ENCODE data around the gene REV1.
"Not testable (repeated sequence)": the region's sequence is repeated elsewhere in the genome, so short reads cannot be mapped to it uniquely, and the experiment has no call there.

Gene REV1

DNA sequence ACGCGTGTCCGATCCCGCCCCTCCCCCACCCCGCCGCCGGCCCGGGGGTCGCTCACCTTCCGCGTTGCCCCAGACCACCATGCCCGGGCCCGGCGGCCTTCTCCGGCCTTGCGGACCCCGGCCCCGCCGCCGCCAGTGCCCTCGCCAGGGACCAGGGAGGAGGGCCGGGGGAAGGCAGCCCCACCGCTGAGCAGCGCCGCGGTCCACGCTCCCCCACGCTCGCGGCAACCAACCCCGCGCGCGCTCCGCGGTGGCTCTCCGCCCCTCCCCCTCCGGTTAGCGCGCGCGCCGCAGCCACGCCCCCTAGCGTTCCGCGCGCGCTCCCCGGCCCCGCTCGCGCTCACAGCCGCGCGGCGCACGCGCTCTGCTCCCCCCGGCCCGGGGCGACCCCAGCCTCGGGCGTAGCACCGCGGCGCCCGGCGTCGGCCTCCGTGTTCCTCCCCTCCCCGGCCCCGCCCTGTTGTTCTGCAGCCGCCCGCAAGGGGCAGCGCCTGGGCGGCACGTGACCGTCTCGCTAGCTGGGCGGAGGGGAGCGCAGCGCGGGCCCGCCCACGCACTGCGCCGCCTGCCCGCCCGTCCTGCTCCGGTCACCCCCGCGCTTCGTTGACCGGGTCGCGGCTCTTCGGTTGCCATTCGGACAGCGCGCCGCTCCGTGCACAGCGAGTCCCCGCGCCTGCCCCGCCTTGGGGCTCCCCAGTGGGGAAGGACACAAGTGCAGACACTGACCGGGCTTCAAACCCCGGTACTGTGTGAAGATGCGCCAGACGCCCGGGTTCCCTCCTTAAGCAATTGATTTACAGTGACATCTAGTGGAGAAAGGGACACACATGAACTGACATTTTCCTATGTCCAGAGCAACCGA lies at the start of gene REV1:
TSS of gene REV1 (minus strand) at position 257 of the 862 bp plus-strand sequence. CDS start 25,042 bp downstream, outside the sequence.
- DNase-seq = peak; percentile 97

DNA sequence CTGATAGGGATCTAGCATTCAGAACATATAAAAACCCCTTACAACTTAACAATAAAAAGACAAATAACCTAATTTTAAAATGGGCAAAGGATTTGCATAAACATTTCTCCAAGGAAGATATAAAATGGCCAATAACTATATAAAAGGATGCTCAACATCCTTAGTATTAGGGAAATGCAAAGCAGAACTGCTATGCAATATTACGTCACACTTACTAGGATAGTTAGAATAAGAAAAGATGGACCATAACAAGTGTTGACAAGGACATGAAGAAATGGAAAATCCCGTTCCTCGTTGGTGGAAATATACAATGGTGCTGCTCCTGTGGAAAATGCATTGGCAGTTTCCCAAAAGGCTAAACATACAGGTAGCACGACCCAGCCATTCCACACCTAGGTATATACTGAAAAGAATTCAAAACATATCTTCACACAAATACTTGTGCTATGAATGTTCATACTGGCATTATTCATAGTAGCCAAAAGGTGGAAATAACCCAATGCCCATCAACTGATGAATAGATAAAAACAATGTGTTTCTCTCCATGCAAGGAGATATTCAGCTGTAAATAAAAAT lies 48.2 kb upstream of the REV1 start:
- DNase-seq = no peak

DNA sequence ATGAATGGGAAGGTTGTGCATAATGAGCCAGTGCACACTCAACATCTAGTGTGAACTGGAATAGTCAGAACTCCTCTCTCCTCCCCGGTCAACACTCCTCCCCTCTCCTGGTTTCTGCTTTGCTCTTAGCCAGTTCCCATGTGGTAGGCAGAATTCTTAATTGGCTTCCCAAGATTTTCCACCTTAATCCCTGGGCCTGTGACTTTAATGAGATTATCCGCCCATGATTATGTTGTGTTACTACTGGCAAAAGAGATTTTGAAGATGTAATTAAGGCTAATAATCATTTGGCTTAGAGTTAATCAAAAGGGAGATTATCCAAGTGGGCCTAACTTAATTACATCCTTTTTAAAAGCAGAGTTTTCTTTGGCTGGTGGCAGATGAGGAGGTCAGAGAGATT lies 34.2 kb upstream of the REV1 start:
- DNase-seq = no peak

DNA sequence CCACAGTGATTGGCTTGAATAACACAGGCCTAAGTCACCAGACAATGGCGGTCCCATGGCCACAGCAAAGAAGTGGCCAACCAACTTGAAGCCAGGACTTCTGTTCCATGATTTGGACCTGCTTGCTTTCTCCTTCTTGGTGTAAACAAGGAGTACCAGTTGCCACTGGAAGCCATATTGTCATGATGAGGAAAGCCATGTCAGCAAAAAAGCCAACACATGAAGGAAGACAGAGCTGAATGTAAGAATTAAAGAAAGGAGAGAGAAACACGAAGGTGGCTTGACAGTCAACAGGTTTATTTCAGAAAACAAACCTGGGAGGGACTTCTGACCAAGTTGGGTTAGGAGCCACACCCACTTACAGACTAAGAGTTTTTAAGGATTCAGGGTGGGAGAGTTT lies 32.3 kb upstream of the REV1 start:
- no peak for DNase-seq

DNA sequence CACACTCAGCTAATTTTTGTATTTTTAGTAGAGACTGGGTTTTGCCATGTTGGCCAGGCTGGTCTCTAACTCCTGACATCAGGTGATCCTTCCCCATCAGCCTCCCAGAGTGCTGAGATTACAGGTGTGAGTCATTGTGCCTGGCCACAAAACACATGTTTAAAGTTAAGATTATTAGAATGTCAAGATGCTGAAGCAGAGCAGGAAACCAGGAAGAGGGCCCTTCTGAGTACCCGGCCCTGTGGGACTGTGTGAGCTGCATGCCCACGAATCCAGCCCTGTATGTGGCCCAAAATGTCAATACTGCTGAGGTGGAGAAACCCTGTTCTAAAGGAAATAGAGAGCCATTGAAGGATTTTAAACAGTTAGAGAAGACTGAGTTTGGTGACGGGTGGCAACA lies 31.0 kb upstream of the REV1 start:
- no peak for DNase-seq

DNA sequence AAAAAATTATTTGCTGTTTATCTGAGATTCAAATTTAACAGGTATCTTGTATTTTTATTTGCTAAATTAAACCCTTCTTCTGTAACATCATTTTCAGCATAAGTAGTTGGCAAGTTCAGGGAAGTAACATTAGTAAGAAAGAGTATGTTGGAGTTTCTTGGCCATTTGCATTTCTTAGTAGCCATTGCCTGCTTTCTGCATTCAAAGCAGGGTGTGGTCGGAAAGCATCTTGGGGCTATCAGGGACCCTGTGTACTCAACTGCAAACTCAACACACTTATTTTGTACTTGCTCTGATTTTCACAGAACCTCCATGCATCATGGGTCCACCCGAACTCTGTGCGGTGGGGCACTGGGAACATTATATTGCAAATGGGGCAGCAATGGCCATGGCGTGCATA lies 30.4 kb upstream of the REV1 start:
- DNase-seq = no peak

DNA sequence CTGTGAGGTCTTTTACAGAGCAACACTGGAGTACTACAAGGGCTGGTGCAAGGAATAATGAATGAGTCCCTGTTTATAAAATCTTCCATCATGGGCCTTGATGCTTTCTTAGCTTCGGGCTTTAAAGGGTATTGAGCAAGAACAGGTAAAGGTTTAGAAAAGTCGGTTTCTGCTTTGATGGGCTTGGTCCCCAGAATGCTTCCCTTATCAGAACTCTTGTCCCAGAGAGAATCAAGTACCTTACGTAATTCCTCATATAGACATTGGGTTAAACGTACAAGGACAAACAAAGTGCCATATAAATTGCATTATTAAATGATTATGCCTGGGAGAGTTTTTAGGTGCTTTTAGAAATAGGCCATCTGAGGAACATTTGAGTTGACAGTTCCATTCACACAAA lies 24.5 kb upstream of the REV1 start:
- no peak for DNase-seq

DNA sequence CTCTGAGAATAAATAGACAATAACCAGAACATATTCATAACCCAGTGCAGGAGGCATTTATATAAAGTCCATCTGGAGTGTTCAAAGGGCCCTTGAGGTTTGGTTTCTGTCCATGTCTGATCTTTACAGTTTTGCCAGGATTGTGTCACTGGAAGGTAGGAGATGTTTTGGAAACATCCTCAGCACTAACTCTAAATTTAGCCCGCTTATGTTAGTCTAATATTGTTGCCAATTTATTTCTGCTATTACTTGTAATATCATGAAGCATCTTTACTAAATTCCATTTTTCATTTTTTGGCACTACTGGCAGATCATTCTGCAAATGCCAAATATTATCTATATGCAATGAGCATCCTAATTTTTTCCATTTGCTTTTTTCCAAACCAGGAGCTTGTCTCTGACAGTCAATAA lies 22.4 kb upstream of the REV1 start:
- DNase-seq = no peak

DNA sequence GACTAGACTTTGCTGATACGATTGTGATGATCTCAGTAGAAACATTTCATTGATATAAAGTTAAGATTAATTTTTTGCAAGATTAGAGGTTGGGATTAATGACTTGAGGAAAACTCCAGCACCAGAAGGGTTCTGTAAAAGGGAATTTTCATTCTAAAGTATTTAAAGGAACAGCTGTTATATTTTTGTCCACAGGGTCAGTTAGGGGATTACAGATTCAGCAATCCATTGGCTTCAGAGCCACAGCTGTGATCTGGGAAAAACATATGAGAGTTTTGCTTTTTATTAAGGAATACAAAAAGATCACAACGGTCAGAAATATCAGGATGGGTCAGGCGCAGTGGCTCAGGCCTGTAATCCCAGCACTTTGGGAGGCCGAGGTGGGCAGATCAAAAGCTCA lies 19.6 kb upstream of the REV1 start:
- no peak for DNase-seq

DNA sequence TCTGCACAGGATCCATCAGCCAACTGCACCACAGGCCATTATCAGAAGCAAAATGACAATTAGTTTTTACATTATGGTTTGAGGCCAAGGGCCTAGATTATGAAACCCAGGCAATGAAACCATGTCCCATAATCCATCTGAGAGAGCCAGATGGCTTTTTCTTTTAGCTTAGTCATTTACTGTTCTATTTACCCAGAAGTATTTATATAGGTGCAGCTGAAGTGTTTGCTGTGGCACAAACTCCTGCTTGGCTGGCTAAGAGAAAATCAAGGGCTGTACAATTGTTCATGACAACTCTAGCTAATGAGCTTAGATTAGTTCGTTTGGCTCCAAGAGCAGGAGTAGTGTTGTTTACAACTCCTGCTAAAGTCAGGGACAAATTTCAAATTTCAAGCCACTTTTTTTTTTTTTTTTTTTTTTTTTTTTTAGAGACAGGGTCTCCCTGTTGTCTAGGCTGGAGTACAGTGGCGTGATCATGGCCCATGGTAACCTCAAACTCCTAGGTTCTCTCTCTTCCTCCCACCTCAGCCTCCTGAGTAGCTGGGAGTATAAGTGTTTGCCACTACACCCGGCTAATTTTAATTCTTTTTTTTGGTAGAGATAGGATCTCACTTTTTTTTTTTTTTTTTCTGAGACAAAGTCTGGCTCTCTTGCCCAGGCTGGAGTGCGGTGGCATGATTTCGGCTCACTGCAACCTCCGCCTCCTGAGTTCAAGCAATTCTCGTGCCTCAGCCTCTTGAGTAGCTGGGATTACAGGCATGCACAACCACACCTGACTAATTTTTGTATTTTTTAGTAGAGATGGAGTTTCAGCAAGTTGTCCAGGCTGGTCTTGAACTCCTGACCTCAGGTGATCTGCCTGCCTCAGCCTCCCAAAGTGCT lies 18.4 kb upstream of the REV1 start:
- DNase-seq = no peak

DNA sequence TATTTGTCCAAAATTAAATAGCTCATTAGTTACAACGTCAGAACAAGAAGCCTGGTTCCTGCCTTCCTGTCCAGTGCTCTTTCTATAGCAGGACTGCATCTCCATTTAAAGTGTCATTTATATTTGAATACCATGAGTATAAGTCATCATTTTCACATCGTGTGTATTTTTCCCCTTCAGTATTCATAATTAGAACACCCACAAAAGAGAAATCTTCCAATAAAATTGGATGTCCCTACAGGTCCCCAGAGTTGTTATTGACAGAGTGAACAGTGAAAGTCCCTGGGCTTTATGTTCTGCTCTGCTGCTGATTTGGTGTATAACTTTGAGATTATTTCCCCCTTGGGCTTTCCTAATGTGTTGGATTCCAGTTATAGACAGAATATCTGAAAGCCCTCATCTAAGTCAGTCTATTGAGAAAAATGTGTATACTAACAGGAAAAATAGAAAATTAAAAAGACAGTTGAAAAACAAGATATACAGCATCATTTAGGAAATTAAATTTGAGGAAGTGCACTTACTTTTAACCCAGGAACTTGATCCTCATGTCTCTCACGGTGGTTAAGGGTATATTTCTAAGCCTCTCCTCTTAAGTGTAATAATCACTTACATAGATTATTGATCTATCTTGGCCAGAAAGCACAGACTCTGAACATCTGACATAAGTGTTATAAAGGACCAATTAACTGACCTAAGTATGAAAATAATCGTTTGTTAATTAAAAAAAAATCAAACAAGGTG lies 15.2 kb upstream of the REV1 start:
- no peak for DNase-seq

DNA sequence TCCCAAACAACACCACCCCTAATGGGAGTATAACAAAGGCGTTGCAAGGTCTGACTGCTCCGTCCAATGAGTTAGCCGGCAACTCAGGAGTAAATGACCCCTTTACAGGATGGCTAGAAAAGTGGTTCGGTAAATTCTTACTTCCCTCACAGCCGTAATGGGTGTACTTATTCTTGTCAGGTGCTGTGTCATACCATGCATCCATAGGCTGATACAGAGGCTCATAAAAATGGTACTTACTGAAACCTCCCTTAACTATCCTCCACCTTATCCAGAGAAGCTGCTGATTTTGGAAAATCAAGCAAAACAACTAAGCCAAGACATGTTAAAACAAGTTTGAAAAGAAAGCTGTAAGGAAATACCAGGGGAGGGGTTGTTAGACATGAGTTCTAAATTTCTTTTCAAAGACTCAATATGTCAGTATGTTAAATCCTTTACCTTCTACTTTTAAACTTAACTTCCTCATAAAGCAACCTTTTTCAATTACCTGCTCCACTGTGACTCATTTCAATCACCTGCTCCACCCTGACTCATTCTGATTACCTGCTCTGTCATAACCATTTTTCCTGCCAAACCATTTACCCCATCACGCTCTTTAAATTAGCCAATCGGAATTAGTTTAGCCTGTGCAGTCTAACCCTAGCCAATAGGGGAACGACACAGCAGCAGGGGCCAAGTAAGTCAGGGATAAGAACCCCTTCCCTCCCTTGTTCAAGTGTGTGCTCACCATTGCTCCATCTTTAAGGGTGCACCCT lies 14.0 kb upstream of the REV1 start:
- DNase-seq = not testable (repeated sequence)

DNA sequence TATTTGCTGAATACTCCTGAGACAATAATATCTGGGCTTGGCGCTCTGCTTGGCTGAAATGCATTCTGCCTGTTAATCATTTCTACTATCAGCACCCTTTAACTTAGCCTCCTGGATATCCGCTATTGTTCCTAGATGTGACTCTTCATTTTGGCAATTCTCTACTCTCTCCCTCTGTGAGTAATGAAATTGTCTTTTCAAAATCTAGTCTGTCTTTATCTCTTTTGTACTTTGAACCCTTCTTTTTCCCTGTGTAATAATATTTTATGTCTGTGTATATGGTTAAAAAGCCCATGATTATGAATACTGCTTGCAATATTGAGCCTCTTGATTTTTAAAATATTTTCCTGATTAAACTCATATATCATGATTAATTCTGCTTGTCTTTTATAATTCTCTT lies 6.2 kb upstream of the REV1 start:
- DNase-seq = no peak

DNA sequence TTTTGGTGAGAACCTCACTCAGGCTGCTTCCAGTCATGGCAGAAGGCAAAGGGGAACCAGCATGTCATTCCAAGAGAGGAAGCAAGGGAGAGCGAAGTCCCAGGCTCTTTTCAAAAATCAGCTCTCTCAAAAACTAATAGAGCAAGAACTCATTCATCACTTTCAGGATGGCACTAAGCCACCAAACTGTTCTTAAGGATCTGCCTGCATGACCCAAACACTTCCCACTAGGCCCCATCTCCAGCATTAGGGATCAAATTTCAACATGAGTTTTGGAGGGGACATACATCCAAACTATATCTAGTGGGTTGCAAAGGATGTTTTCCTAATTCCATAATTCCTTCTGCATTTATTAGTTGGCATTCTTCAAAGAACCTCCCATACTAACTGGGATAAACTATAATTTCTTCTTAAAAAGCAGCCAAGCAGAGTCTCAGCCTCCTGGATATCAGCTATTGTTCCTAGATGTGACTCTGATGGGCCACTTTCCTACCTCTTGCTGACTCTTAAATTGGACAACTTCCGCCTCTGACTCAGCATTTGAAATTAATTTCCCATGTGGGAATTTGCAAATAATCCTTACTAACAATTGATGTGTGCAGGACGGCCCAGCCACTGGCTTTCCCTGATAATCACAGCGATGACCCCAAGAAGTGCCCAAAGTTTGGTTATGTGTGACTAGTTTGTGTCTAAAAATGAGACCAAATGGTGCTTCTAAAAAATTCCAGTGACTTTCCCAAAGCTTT lies 5.5 kb upstream of the REV1 start:
- no peak for DNase-seq

DNA sequence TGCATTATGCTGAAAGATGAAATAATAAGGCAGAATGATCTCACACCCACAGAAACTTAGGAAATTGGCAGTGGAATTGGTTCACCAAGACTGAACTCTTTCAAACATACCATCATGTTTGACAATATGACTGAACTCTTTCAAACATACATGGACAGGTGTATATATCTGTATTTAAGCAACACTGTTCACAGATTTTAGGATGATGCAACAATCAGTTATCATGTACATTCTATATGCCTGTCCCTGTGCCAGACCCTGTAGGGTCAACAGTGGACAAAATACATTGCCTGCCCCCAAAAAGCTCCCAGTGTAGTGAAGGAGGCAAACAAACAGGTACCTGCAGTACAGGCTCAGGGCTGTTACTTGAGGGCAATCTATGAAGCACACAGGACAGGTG lies 2.9 kb upstream of the REV1 start:
- DNase-seq = no peak

DNA sequence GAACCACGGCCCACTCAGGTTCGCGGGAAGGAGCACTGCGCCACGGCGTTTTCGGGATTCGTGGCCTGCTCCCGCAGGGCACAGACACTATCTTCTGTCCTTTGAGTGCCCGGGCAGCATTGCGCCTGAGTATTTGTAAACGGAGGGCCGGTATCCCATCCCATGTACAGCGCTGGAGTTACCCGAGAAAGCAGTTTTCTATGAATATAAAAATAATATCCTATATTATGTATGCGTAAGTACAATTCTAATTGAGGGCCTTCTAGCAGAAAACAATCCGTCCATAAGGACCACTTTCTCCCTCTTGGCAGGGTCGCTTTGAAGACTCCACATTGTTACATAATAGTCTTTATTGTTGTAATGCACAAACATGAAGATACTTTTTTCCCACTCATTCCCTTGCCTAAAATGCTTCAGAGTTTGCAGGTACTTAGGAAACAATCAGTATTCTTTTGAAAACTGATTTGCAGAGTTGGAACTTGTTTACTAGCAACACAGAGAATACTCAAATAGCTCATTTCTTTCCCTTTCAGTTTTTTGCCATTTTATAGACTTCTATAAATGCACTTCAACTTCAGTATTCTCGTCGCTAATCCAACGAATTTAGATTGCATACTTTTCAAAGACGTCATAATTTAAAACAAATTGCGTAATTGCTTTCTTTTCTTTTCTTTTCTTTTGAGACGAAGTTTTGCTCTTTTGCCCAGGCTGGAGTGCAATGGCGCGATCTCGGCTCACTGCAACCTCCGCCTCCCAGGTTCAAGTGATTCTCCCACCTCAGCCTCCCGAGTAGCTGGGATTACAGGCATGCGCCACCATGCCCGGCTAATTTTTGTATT lies 1.0 kb upstream of the REV1 start:
- no peak for DNase-seq

DNA sequence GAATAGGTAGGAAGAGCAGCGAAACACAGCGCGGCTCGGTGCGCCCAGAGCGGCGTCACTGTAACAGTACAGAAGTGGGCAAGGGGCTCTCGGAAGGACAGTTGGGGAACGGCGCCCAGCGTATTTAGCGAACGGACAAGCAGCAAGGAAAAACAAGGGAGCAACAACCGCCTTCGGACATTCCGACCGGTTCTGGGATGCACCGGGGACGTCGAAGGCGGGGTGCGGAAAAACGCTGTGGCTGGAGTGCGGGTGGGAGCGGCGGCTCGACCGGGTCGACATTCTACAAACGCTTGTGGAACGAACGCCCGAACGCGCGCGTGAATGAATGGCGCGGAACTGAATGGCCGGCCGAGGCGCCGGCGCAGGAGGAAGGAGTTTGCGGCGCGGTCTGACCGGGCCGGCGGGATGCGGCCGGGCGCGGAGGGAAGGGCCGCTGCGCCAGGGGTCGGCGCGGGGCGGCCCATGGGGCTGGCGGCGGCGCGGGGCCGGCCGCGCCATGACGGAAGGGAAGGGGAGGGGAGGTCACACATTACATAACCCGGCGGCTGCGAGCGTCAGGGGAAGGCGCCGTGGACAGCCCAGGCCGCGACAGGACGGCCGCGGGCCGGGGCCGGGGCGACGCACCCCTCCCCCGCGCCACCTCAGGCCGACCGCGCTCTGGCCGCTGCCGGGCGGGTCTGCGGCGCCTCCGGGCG lies 605 bp downstream of the REV1 start:
- peak; percentile 60 for DNase-seq

DNA sequence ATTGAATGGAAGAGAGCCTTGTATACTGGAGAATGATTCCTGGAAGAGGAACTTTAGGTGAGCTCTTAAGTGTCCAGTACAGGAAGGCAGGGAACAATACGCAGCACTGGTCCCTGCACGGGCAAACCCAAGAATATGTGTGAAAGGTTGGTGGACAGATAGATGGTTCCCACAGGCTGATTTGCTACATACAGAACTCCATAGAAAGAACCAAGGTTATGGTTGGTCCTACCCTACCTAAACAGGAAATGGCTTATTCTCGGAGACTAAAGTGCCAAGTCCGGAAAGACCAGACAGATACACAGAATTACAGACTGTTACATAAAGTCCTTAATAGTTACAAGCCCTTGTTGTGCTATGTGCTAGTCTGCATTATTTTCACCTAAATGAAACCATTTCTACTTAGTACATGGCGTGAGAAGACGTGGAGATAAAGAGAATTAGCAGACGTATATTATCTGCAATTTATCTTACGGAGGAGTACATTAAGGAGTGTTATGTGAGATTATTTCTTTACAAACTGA lies 1.2 kb downstream of the REV1 start:
- DNase-seq = no peak

DNA sequence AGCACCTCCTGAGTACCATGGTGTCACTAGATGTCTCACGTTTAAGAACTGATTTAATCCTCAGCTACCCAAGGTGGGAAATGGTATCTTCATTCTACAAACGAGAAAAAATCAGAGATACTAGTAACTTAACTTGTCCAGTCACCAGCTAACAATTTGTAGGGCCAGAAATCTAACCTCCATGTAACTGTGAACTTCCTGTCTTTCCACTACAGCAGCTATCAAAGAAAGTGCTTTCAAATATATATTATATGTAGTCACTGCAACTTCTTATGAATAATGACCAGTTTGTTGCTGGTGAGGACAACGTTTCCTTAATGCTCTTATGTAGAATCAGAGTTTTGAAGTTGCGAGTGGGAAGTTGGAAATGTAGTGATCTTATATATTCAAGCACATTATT lies 1.9 kb downstream of the REV1 start:
- no peak for DNase-seq

DNA sequence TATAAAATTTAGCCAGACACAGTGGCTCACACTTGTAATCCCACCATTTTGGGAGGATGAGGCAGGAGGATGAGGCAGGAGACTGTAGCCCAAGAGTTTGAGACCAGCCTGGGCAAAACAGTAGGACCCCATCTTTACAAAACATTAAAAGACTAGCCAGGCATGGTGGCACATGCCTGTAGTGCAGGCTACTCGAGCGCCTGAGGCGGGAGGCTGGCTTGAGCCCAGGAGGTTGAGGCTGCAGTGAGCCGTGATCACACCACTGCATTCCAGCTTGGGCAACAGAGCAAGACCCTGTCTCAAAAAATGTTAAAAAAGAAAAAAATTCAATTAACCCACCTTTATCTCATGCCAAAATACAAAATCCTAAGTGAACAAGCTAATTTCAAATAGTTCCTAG lies 4.0 kb downstream of the REV1 start:
- DNase-seq = no peak
